Measurements from ENCODE around the gene HOXA6. TPM values are rescaled to one million over a fixed set of nuclear protein-coding genes. Genes with fewer than 3 reads are reported as not detected.

Gene HOXA6
- total RNA-seq, 2 donors from 2014 or later = 10.9 to 29.6 TPM

DNA sequence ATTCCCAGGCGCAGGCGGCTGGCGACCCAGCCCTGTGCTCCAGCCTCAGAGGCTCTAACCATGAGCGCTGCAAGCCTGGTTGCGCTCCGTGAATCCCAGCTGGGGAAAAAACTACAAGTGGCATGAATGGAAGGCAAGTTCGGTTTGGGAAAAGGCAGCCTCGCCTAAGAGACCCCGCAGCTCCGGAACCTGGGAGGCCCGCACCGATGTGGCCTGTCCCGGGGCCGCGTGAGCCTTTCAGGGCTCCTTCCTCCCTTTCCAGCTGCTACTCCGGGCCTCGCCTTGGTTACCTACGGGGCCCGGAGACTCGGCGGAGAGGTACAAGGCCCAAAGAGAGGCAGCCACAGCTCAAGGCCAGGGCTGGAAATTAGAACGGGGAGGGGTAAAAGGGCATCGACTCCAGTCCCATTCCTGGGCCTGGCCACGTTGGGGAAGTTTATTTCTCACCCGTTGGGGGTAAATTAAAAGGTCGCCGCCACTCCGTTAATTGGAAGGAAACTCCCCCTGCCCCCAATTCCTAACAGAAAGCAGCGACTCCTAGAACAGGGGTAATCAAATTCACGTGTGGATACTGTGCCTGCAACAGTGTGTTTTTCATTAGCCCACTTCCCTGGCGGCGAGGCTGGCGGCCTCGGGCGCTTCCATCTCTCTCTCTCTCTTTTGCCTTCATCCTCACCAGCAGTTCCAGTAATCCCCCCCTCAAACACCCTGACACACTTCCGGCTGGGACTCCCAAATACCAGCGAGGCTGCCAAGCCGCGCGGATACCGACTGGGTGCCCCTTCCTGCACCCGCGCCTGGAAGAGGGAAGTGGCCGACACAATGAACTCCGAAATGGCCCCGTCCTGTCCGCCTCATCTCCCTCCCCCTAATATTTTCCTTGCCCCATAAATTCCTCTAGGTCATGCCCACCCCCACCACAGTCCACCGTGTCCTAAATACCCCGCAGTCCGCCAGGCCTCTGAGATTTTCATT, 19.2 kb upstream of the HOXA6 start:
- Histone ChIP-seq H3K4me3 (peak overlapping the region; percentile 64), H3K36me3 (no peaks in the 10 kb centered on the region), H3K27ac (peak overlapping the region; percentile 94), H3K4me1 (no peaks in the 10 kb centered on the region), H3K9me3 (no peaks in the 10 kb centered on the region), H3K9ac (ENCODE audit: low read depth in 2 of 2, low read length in 2 of 2) (peak overlapping the region; percentile 91 to 98), H3K27me3 (peaks cover 7% of the 10 kb centered on the region)
- no peak for DNase-seq
- intact Hi-C loops (cut with DNase I) = loop anchor here (5.0 kb wide), 1 partner anchor 1310 kb away; no protein-coding TSS in a partner anchor
- TF ChIP-seq, protein P1, sequence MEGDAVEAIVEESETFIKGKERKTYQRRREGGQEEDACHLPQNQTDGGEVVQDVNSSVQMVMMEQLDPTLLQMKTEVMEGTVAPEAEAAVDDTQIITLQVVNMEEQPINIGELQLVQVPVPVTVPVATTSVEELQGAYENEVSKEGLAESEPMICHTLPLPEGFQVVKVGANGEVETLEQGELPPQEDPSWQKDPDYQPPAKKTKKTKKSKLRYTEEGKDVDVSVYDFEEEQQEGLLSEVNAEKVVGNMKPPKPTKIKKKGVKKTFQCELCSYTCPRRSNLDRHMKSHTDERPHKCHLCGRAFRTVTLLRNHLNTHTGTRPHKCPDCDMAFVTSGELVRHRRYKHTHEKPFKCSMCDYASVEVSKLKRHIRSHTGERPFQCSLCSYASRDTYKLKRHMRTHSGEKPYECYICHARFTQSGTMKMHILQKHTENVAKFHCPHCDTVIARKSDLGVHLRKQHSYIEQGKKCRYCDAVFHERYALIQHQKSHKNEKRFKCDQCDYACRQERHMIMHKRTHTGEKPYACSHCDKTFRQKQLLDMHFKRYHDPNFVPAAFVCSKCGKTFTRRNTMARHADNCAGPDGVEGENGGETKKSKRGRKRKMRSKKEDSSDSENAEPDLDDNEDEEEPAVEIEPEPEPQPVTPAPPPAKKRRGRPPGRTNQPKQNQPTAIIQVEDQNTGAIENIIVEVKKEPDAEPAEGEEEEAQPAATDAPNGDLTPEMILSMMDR (IDR thresholded peaks at IDR 0.05) = no peak

DNA sequence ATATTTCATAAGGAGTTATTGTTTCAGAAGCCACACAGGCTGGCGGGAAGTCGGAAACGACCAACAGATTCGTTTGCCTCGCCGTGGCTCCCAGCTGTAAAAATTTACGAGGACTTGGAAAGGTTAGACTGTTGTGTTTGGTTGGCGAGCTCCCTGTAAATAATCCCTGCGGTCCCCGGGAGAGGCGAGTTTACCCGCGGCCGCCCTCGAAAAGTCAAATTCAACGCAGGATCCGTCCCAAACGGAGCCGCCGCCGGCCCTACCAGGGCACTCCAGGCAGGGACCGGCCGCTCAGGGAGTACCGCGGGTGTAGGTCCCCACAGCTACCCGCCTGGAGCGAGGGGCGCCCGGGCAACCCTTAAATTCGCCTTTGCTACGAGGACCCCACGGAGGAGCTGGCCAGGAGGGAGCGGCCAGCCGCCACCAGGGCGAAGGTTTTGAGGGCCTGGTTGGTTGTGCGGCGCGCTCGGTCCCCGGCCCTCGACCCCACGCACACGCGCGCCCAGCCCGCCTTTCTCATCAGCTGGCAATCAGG, 18.5 kb upstream of the HOXA6 start:
- Histone ChIP-seq H3K36me3 (no peaks in the 10 kb centered on the region), H3K4me1 (no peaks in the 10 kb centered on the region), H3K9ac (ENCODE audit: low read depth in 2 of 2, low read length in 2 of 2) (peak overlapping the region; percentile 91 to 98), H3K9me3 (no peaks in the 10 kb centered on the region), H3K4me3 (peak overlapping the region; percentile 64), H3K27me3 (peaks cover 7% of the 10 kb centered on the region), H3K27ac (peak overlapping the region; percentile 94)
- TF ChIP-seq, protein P1 (IDR thresholded peaks at IDR 0.05) = no peak
- DNase-seq = peak; percentile 78
- intact Hi-C loops (cut with DNase I) = loop anchor here (5.0 kb wide), 1 partner anchor 1309 kb away; no protein-coding TSS in a partner anchor

GRCh38 chr7:27165089-27165995, 17.8 kb upstream of the HOXA6 start, which contains the start of gene HOXA9:
HOXA9 (minus strand) TSS chr7:27165537; CDS start chr7:27165457, 80 bp downstream.
- Histone ChIP-seq H3K27me3 (peaks cover 7% of the 10 kb centered on the region), H3K9ac (ENCODE audit: low read depth in 2 of 2, low read length in 2 of 2) (peak within 1 kb of the TSS; percentile 91 to 98), H3K4me1 (no peaks in the 10 kb centered on the region), H3K9me3 (no peaks in the 10 kb centered on the region), H3K27ac (peak within 1 kb of the TSS; percentile 94), H3K4me3 (peak within 1 kb of the TSS; percentile 64), H3K36me3 (no peaks in the 10 kb centered on the region)
- DNase-seq = peak; percentile 90
- TF ChIP-seq, protein P1 (IDR thresholded peaks at IDR 0.05) = no peak
- intact Hi-C loops (cut with DNase I) = loop anchor here (5.0 kb wide), 1 partner anchor 1308 kb away; no protein-coding TSS in a partner anchor

DNA sequence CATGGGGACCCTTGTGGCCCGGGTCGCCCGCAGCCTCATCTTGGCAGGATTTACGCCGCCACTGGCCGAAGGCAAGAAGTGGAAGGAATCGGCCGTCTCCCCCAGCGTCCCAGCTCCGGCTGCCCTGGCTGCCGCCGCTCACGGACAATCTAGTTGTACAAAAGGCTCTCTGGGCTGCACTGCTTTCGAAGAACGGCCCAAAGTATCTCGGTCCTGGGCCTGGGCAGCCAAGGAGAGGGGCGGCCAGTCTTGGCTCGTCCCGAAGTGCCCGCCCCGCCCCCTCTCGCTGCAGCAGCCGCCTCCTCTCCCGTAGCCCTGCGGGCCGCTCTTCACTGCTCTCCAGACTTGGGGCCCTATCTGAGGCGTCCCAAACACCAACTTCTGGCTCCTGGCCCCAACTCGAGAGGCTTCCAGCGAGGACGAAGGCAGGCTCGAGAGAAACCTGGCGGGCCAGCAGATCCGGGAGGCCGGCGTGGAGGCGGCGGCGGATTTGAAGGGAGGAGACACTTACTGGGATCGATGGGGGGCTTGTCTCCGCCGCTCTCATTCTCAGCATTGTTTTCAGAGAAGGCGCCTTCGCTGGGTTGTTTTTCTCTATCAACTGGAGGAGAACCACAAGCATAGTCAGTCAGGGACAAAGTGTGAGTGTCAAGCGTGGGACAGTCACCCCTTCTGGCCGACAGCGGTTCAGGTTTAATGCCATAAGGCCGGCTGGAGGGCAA, 17.0 kb upstream of the HOXA6 start:
- Histone ChIP-seq H3K36me3 (no peaks in the 10 kb centered on the region), H3K27me3 (peaks cover 7% of the 10 kb centered on the region), H3K9me3 (no peaks in the 10 kb centered on the region), H3K27ac (peak overlapping the region; percentile 94), H3K4me1 (peaks cover 5% of the 10 kb centered on the region), H3K9ac (ENCODE audit: low read depth in 2 of 2, low read length in 2 of 2) (peak overlapping the region; percentile 80 to 98), H3K4me3 (peak overlapping the region; percentile 64)
- intact Hi-C loops (cut with DNase I) = loop anchor here (5.0 kb wide), 2 partner anchors 792 to 1307 kb away; no protein-coding TSS in a partner anchor
- TF ChIP-seq, protein P1 (IDR thresholded peaks at IDR 0.05) = no peak
- no peak for DNase-seq

All from colonic mucosa (tissue), 4 donors.